SK-N-MC (cell line): ENCODE results near the gene CHD9.

Experiments
- EZH2 ChIP-seq: fragments of 200-600 bp; sonication (generic); IDR thresholded peaks from one replicate; pipeline ENCODE4 v1.6.1; 2017; ENCODE audit warnings: antibody characterized with exemption
- POLR2AphosphoS5 ChIP-seq: IDR thresholded peaks from 2 replicates; pipeline ENCODE4 v1.6.1; 2012; ENCODE audit warnings: mild to moderate bottlenecking, low read depth, low read length, borderline replicate concordance

GRCh38 chr16:53156516-53156915 lies 101.7 kb downstream of the CHD9 start:
- TF ChIP-seq POLR2AphosphoS5 (no peak), EZH2 (no peak)
